ENCODE data around the gene TGFBI.
"Not testable (repeated sequence)": the region's sequence is repeated elsewhere in the genome, so short reads cannot be mapped to it uniquely, and the experiment has no call there.

TGFBI gene

DNA sequence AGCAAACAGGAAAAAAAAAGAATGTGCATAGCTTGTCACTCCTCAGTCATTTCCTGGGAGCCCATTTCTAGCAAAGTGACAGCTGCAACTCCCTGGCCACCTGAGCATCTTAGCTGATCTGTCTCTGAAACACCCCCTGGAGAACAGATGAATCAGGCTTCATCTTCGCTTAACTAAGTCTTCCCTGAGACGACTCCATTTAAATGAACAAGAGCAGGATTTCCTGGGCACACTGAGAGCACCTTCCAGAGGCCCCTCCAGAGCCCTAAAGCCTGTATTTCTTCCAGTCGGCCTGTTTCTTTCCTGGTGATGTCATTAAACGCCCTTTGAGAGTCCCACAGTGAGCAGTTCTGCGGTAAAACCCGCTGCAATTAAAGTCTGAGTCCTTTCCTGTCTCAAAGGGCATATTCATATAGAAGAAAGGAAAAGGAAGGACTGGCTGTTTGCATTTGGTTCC lies 13.9 kb downstream of the TGFBI start:
- no peaks in the 10 kb centered on the region for H3K9me3 Mint-ChIP-seq
- H3K4me1 Mint-ChIP-seq: peaks cover 11% of the 10 kb centered on the region
- H3K27me3 Mint-ChIP-seq: peaks cover 18% of the 10 kb centered on the region
- H3K4me3 Mint-ChIP-seq: no peak overlapping the region
- no peak for ATAC-seq
- H3K27ac Mint-ChIP-seq: no peak overlapping the region
- peaks cover 2% of the 10 kb centered on the region for H3K36me3 Mint-ChIP-seq

DNA sequence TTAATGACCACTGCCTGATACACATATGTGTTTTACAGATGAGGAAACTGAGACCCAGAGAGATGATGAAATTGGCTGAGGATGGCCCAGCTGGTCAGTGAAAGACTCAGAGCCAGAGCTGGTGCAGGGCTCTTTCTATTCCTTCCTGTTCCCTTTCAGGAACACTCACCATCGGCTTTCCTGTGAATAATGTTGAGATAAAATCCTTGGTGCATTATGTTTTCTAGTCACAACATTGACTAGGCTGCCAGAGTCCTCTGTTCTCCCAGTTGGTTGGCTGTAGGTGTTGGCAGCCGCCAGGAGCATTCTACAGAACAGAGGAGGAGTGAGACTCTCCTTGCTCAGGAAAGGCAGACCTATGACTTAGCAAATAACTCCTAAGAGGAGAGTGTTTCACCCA lies 14.8 kb downstream of the TGFBI start:
- ATAC-seq: no peak
- Mint-ChIP-seq H3K4me1 (peaks cover 9% of the 10 kb centered on the region), H3K9me3 (no peaks in the 10 kb centered on the region), H3K27ac (no peak overlapping the region), H3K4me3 (no peak overlapping the region), H3K36me3 (no peaks in the 10 kb centered on the region), H3K27me3 (peaks cover 22% of the 10 kb centered on the region)

DNA sequence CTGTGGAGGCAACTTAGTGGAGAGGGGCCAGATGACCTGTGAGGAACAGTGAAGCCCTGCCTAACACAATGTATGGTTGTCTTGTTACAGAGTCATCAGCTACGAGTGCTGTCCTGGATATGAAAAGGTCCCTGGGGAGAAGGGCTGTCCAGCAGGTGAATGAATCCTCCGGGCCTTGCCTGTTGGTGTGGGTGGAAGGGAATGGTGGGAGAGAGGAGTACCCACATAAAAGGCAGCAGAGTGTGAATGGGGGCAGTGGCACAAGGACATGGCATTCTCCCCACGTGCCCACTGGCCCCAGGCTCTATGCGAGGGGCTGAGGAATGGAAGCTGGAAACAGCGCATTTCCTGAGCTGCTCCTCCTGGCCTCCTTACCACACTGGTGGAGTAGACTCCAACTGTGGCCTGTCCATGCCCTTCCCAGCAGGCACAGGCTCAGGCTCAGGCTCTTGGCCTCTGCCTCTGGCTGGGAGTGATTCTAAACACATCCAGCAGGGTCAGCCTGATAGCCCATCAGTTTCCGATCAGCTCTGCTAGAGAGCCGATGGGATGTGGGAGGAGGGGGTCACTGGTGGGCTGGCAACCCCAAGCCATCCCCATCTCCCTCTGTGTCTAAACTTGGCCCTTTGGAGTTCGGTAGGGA lies 15.3 kb downstream of the TGFBI start:
- no peaks in the 10 kb centered on the region for H3K36me3 Mint-ChIP-seq

DNA sequence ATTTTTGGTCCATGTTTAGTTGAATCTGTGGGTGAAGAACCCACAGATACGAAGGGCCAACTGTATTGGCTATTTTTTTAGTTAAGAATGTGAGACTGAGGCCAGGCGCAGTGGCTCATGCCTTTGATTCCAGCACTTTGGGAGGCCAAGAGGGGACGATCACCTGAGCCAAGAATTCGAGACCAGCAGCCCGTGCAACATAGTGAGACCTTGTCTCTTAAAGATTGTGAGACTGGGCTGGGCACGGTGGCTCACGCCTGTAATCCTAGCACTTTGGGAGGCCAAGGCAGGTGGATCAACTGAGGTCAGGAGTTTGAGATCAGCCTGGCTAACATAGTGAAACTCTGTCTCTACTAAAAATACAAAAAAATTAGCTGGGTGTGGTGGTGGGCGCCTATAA lies 16.2 kb downstream of the TGFBI start:
- H3K9me3 Mint-ChIP-seq, H3K4me3 Mint-ChIP-seq, H3K36me3 Mint-ChIP-seq, ATAC-seq, H3K27ac Mint-ChIP-seq, H3K4me1 Mint-ChIP-seq: not testable (repeated sequence)
- peaks cover 30% of the 10 kb centered on the region for H3K27me3 Mint-ChIP-seq

More for the DNA sequence above, 15.3 kb downstream of the TGFBI start:
- H3K9me3 Mint-ChIP-seq: no peaks in the 10 kb centered on the region
- H3K4me1 Mint-ChIP-seq: peaks cover 9% of the 10 kb centered on the region
- peaks cover 28% of the 10 kb centered on the region for H3K27me3 Mint-ChIP-seq
- no peak overlapping the region for H3K27ac Mint-ChIP-seq
- no peak overlapping the region for H3K4me3 Mint-ChIP-seq
- ATAC-seq: no peak

DNA sequence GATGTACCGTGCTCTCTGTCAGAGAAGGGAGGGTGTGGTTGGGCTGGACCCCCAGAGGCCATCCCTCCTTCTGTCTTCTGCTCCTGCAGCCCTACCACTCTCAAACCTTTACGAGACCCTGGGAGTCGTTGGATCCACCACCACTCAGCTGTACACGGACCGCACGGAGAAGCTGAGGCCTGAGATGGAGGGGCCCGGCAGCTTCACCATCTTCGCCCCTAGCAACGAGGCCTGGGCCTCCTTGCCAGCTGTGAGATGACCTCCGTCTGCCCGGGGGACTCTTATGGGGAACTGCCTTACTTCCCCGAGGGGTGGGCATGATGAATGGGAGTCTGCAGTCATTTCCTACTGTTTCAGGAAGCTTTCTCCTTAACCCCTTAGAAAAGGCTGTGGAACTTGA lies 17.5 kb downstream of the TGFBI start:
- Mint-ChIP-seq H3K9me3 (no peaks in the 10 kb centered on the region), H3K4me3 (no peak overlapping the region), H3K4me1 (peaks cover 9% of the 10 kb centered on the region), H3K36me3 (no peaks in the 10 kb centered on the region), H3K27ac (no peak overlapping the region), H3K27me3 (peaks cover 30% of the 10 kb centered on the region)
- no peak for ATAC-seq

DNA sequence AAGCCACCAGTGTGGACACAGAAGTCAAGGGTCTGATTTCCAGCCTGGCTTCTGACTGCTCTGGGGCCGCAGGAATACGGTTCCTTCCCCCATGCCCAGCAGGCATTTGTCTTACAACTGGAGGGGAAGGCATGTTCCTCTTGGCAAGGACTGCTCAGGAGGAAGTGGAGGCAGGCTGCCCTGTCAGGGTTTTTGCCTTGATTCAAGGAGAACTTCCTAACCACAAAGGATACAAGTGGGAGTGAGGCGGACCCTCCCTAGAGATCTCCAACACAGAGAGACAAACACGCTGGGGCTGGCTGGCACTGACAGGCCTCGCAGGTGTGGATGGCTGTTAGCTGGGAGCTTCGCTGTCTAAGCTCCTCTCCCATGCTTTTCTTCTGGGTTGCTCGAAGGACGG lies 19.1 kb downstream of the TGFBI start:
- H3K9me3 Mint-ChIP-seq: no peaks in the 10 kb centered on the region
- no peaks in the 10 kb centered on the region for H3K36me3 Mint-ChIP-seq
- H3K4me1 Mint-ChIP-seq: peaks cover 1% of the 10 kb centered on the region
- no peak for ATAC-seq
- H3K27me3 Mint-ChIP-seq: peaks cover 30% of the 10 kb centered on the region
- H3K27ac Mint-ChIP-seq: no peak overlapping the region
- H3K4me3 Mint-ChIP-seq: no peak overlapping the region

DNA sequence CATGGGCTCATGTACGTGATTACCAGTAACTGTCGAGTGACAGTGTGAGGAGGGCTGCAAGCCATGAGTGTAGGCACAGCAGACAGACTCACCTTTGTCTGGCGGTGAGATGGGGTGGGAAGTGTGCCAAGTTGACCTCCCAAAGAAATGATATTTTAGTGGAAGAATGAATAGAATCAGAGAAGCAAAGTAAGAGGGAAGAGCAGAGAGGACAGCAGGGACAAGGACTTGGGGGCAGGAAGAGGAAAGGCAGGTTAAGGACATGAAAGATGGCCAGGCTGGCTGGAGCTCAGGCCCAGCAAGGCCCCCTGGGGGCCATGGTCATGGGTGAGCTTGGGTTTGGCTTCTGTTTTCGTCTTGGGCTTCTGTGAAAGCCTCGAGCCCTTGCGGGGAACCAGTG lies 20.2 kb downstream of the TGFBI start:
- Mint-ChIP-seq H3K9me3 (no peaks in the 10 kb centered on the region), H3K4me3 (no peak overlapping the region), H3K27me3 (peaks cover 30% of the 10 kb centered on the region), H3K27ac (no peak overlapping the region), H3K4me1 (no peaks in the 10 kb centered on the region), H3K36me3 (no peaks in the 10 kb centered on the region)
- no peak for ATAC-seq

DNA sequence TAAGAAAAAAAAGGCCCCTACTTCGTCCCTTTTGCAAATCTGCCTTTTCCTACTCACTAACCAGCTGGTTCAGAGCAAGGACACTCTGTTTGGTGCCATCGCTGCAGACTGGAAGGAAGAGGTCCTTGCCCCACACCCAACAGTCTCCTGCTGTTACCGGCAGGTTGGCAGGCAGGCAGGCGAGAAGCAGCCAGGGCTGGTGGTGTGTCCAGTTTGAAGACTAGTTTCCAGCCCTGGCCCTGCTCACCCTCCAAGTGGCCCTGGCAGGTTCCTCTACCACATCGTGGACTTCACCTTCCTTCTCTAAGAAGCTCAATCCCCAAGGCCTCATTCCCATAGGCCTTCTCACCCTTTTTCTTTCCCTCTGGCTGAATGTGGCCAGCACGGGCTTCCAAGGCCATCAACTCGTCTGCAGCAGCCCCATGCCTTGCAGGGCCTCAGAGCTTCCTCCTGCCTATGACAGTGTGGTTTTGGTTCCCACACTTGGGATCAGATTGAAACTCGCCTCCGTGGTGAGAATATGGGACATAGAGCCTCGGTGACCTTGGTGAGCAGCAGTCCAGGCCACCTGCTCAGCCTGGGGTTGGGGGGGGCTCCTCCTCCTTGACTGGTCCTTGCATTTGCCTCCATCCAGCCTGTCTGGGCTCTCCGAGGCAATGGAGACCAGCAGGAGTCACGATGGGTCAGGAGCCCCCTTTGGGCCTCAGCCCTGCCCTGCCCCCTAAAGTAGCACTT lies 22.9 kb downstream of the TGFBI start:
- Mint-ChIP-seq H3K9me3 (no peaks in the 10 kb centered on the region), H3K36me3 (no peaks in the 10 kb centered on the region), H3K4me1 (no peaks in the 10 kb centered on the region), H3K27me3 (peaks cover 24% of the 10 kb centered on the region), H3K27ac (no peak overlapping the region), H3K4me3 (no peak overlapping the region)
- no peak for ATAC-seq

DNA sequence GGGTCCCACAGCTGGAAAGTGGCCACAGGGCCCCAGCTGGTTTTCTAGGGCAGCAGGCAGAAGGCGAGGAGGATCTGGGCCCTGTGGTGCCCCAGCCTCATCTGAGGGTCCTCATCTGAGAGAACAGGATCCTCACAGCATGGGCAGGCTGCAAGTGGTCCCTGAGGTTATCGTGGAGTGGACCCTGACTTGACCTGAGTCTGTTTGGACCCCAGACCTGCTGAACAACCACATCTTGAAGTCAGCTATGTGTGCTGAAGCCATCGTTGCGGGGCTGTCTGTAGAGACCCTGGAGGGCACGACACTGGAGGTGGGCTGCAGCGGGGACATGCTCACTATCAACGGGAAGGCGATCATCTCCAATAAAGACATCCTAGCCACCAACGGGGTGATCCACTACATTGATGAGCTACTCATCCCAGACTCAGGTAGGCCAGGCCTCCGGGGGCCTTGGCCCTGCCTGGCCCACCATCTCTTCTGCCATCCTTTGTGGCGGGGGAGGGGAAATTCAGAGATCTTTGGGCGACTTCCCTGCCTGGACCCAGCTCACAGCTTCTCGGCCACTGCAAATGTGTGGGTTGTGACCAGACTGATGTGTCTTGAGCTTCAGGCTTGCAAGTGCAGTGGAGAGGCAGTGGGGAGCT lies 24.0 kb downstream of the TGFBI start:
- H3K27me3 Mint-ChIP-seq: peaks cover 15% of the 10 kb centered on the region
- no peak overlapping the region for H3K4me3 Mint-ChIP-seq
- no peaks in the 10 kb centered on the region for H3K4me1 Mint-ChIP-seq
- no peak for ATAC-seq
- H3K27ac Mint-ChIP-seq: no peak overlapping the region
- H3K36me3 Mint-ChIP-seq: no peaks in the 10 kb centered on the region
- H3K9me3 Mint-ChIP-seq: no peaks in the 10 kb centered on the region

DNA sequence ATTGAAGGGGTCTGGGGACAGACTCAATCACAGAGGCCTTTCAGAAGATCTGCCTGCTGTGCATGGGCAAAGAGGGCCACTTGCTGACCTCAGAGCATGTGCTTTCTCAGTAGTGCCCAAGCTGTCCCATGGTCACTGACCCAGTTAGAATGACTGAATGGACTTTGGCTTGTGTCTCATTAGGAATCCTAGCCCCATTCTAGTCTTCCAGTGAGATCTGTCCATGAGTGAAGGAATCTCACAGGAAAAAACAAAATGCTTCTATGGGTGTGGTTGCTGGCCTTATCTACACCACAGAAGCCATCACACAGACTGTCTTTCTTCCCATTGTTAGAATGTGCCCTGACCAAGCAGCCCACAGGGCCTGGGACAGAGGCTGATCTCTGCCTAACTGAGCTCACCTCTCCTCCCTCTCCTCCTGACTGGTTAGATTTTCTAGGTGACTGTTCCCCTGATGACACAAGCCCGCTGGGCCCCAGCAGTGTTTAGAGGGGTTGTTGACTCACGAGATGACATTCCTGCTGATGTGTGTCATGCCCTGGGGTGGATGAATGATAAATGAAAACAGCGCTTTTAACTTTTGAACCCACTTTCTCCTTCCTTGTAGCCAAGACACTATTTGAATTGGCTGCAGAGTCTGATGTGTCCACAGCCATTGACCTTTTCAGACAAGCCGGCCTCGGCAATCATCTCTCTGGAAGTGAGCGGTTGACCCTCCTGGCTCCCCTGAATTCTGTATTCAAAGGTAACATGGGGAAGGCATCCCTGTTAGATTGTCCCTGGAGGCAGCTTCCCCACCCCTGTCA lies 24.8 kb downstream of the TGFBI start:
- Mint-ChIP-seq H3K36me3 (no peaks in the 10 kb centered on the region), H3K27me3 (peaks cover 7% of the 10 kb centered on the region), H3K4me3 (no peak overlapping the region), H3K9me3 (no peaks in the 10 kb centered on the region), H3K27ac (no peak overlapping the region), H3K4me1 (no peaks in the 10 kb centered on the region)
- ATAC-seq: no peak

DNA sequence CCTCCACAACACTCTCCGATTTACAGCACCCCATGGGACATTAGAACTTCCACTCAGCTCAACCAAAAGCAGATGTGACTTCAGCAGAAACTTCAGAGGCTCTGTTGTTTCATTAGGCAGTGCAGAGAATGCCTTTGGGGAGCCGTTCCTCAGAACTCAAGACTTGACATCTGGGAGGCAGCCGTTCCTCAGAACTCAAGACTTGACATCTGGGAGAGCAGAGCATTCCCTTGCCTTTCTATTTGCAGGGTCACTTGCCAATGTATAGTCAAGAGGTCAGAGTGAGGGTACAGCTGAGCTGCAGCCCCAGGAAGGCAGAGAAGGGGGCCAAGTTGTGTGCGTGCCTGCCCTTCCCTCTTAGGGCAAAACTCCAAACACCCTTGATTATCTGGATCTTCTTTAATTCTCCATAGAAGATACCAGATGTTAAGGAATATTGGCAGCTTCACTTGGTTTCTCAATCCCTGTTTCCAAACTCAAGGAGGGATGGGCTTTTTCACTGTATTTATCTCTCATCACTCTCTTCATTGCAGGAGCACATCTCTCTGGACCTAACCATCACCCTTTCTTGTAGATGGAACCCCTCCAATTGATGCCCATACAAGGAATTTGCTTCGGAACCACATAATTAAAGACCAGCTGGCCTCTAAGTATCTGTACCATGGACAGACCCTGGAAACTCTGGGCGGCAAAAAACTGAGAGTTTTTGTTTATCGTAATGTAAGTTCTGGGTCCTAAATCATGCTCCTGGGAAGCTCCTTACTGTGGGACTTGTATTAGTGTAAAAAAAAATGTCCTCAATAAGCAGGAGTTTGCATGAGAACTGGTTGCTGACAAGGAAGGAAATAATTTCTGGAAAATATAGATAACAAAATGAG lies 25.6 kb downstream of the TGFBI start:
- Mint-ChIP-seq H3K27ac (no peak overlapping the region), H3K4me1 (no peaks in the 10 kb centered on the region), H3K27me3 (no peaks in the 10 kb centered on the region), H3K36me3 (no peaks in the 10 kb centered on the region), H3K9me3 (no peaks in the 10 kb centered on the region), H3K4me3 (no peak overlapping the region)
- ATAC-seq: no peak

DNA sequence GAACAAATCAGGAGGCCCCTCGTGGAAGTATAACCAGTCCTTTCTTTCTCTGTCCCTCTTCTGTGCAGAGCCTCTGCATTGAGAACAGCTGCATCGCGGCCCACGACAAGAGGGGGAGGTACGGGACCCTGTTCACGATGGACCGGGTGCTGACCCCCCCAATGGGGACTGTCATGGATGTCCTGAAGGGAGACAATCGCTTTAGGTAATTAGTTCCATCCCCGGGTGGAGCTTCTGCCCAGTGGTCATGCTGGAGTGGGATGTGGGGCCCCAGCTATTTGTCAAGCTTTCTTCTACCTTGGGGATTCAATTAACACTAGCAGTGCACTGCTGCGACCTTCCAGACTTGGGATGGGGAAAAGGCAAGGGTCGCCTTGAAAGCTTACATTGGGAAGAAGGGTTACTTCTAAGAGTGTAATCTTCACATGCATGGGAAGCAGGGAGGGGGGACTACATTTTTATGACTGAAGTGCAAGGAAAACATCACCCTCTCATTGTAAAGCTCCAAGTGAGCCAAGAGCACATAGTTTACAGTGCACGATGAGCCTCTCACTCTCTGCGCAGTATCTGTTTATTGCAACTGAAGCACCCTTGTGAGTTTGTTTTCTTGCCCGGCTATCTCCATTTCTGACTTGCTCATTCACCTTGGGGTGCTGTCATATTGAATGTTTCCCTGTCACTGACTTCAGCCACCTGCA lies 27.0 kb downstream of the TGFBI start:
- no peaks in the 10 kb centered on the region for H3K27me3 Mint-ChIP-seq
- no peak overlapping the region for H3K27ac Mint-ChIP-seq
- H3K4me1 Mint-ChIP-seq: no peaks in the 10 kb centered on the region
- no peak for ATAC-seq
- H3K4me3 Mint-ChIP-seq: no peak overlapping the region
- H3K36me3 Mint-ChIP-seq: no peaks in the 10 kb centered on the region
- no peaks in the 10 kb centered on the region for H3K9me3 Mint-ChIP-seq

DNA sequence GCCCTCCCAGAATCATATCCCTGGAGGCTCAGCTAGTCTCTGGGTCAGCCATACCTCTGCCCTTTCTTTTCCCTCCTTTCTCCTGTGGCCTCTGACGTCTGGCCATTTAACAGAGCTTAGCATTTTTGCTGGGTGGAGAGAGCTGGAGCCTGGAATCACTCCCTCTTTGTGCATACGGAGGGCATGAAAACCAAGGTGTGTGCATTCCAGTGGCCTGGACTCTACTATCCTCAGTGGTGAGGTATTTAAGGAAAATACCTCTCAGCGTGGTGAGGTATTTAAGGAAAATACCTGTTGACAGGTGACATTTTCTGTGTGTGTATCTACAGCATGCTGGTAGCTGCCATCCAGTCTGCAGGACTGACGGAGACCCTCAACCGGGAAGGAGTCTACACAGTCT lies 27.5 kb downstream of the TGFBI start:
- no peaks in the 10 kb centered on the region for H3K9me3 Mint-ChIP-seq
- H3K27me3 Mint-ChIP-seq: no peaks in the 10 kb centered on the region
- H3K4me1 Mint-ChIP-seq: no peaks in the 10 kb centered on the region
- no peak overlapping the region for H3K27ac Mint-ChIP-seq
- no peak for ATAC-seq
- no peak overlapping the region for H3K4me3 Mint-ChIP-seq
- H3K36me3 Mint-ChIP-seq: no peaks in the 10 kb centered on the region

DNA sequence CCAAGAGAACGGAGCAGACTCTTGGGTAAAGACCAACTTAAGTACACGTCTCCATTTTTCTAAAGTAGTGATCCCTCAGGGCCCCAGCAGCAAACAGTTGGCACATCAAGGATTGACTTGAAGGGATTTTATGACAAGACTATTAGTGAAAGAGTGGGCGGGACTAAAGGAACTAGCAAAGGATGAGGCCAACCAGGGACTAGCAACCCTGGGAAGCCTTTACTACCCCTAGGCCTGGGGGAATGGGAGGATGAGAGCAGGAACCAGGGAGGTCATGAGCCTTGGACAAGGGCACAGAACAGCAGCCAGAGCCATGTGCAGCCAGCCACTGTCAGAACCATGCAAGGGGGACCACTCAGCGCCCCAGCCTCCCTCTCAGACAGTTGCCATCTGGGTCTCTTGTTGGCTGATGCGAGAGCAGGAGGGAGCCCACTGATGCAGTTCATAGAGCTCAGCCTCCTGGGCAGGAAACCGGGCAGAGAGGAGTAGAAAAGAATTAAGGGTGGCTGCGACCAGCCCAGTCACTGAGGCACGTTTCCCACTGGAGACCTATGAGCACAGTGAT lies 28.1 kb downstream of the TGFBI start:
- no peak overlapping the region for H3K4me3 Mint-ChIP-seq
- H3K36me3 Mint-ChIP-seq: no peaks in the 10 kb centered on the region
- no peaks in the 10 kb centered on the region for H3K27me3 Mint-ChIP-seq
- H3K9me3 Mint-ChIP-seq: no peaks in the 10 kb centered on the region
- no peak for ATAC-seq
- H3K27ac Mint-ChIP-seq: no peak overlapping the region
- H3K4me1 Mint-ChIP-seq: no peaks in the 10 kb centered on the region

Measured in stimulated activated memory B cell treated with anti-CD40 and anti-IgM and Interleukin-4, amounts not matched to agents 10 μg/mL and 1 μg/mL and 100 μg/mL, for 72 hours (primary cell).